ENCODE data around the gene SNORC.
"Not testable (repeated sequence)": the region's sequence is repeated elsewhere in the genome, so short reads cannot be mapped to it uniquely, and the experiment has no call there.

Gene SNORC

GRCh38 chr2:232901736-232902578 lies 31.9 kb downstream of the SNORC start:
- TF ChIP-seq CTCF (IDR thresholded peaks at IDR 0.05; ENCODE audit: control insufficient read depth, extremely low read depth, insufficient read depth) = no peak
- no peak for DNase-seq (ENCODE audit: low read depth)
- H3K4me3 ChIP-seq (ENCODE audit: low read depth, low read length) = no peak overlapping the region

GRCh38 chr2:232903989-232904388 lies 33.9 kb downstream of the SNORC start:
- TF ChIP-seq CTCF (IDR thresholded peaks at IDR 0.05; ENCODE audit: control insufficient read depth, extremely low read depth, insufficient read depth) = no peak
- H3K4me3 ChIP-seq (ENCODE audit: low read depth, low read length) = no peak overlapping the region
- DNase-seq (ENCODE audit: low read depth) = no peak

- H3K4me3 ChIP-seq (ENCODE audit: low read depth, low read length); DNase-seq (ENCODE audit: low read depth): not testable (repeated sequence)
Observed at GRCh38 chr2:232906867-232907717, 37.0 kb downstream of the SNORC start.

- DNase-seq (ENCODE audit: low read depth); H3K4me3 ChIP-seq (ENCODE audit: low read depth, low read length): not testable (repeated sequence)
Observed at GRCh38 chr2:232907718-232908085, 37.6 kb downstream of the SNORC start.

- no peak overlapping the region for H3K4me3 ChIP-seq (ENCODE audit: low read depth, low read length)
- DNase-seq (ENCODE audit: low read depth) = no peak
- TF ChIP-seq CTCF (IDR thresholded peaks at IDR 0.05; ENCODE audit: control insufficient read depth, extremely low read depth, insufficient read depth) = no peak
Observed at GRCh38 chr2:232908695-232909094, 38.6 kb downstream of the SNORC start.

DNA sequence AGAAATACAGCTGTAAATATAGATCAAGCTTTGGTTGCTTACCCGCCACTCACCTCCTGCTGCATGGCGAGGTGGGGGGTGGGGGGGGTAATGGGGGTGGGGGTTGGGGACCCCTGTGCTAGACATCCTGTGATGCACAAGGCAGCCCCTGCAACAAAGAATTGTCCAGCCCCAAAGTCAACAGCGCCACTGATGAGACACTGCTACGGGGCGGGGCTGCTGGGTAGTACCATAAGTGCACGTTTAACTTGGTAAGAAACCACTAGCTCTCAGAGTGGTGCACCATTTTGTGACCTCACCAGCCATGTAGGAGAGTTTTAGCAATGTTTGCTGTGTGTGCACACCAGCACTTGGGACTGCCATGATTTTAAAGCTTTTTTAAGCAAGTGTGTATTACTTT lies 40.3 kb downstream of the SNORC start:
- DNase-seq (ENCODE audit: low read depth) = no peak
- no peak for TF ChIP-seq CTCF (IDR thresholded peaks at IDR 0.05; ENCODE audit: control insufficient read depth, extremely low read depth, insufficient read depth)
- no peak overlapping the region for H3K4me3 ChIP-seq (ENCODE audit: low read depth, low read length)

DNA sequence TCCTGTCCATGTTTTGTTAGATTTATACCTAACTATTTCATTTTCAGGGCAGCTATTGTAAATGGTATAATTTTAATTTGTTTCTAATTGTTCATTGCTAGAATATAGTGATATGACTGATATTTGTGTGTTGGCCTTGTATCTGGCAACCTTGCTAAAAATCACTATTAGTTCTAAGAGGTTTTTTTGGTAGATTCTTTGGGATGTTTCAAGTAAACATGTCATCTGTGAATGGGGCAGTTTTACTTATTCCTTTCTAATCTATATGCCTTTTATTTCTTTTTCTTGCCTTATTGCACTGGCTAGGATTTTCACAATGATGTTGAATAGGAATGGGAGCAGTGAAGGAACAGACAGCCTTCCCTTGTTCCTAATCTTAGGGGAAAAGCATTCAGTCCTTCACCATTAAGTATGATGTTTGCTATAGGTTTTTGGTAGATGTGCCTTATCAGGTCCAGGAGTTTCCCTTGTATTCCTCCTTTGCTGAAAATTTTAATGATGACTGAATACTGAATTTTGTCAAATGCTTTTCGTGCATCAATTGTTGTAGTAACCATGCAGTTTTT lies 41.7 kb downstream of the SNORC start:
- TF ChIP-seq CTCF (IDR thresholded peaks at IDR 0.05; ENCODE audit: control insufficient read depth, extremely low read depth, insufficient read depth) = no peak
- H3K4me3 ChIP-seq (ENCODE audit: low read depth, low read length) = no peak overlapping the region
- no peak for DNase-seq (ENCODE audit: low read depth)

All from LNCaP clone FGC (cell line).